Kidney epithelial cell (primary cell): ENCODE results near the gene VPS13A. TPM values are rescaled to one million over a fixed set of nuclear protein-coding genes. Genes with fewer than 3 reads are reported as not detected.
A peak's percentile ranks its signal among the peaks of the same experiment; 100 is the strongest.

ENCODE experiments used
- DNase-seq: peaks from one replicate; pipeline ENCODE4 v3.0.0-alpha.2; 2010; ENCODE audit warnings: low read depth
- H3K27me3 ChIP-seq: 2 replicates; pipeline ENCODE4 v1.6.0; 2011; ENCODE audit warnings: low read length; ENCODE audit not compliant: control insufficient read depth, insufficient read depth
- H3K36me3 ChIP-seq: 2 replicates; pipeline ENCODE4 v1.5.1; 2011; ENCODE audit warnings: low read length; ENCODE audit not compliant: control insufficient read depth, insufficient read depth
- H3K4me3 ChIP-seq: 2 replicates; pipeline ENCODE4 v1.5.1; 2011; ENCODE audit warnings: low read depth, mild to moderate bottlenecking, control low read depth, low read length
- total RNA-seq: library from RNA; depleted of rRNA; stranded (reverse); fragments of >200 nt; gene quantifications from 2 replicates; pipeline ENCODE4 v1.2.3, GENCODE V29; 2015
- TF ChIP-seq, protein P1 (sequence below): IDR thresholded peaks from 2 replicates; pipeline ENCODE4 v1.5.1; 2011; ENCODE audit warnings: mild to moderate bottlenecking, moderate library complexity, low read length, control low read depth, inconsistent platforms; ENCODE audit not compliant: insufficient read depth, poor library complexity, severe bottlenecking

Gene VPS13A
- total RNA-seq, 1 donor from 2014 or later = 16.3 TPM

DNA sequence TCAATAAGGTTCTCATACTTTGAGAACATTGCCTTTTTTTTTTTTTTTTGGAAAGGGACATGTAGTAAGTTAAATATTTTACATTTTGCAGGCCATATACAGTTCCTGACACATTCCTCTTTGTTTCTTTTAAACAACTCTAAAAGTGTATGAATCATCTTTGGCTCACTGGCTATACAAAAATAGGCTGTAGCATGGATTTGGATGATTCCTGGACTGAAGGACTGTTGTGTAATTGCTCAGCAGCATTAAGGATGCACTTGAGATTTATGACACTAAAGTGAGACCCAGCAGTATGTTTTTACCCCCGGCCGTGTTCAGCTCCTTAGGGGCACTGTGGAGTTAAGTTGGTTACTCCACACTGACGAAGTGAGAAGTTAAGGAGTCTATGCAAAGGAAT, 41.3 kb downstream of the VPS13A start:
- Histone ChIP-seq H3K27me3 (no peaks in the 10 kb centered on the region), H3K36me3 (no peaks in the 10 kb centered on the region), H3K4me3 (no peak overlapping the region)
- TF ChIP-seq, protein P1, sequence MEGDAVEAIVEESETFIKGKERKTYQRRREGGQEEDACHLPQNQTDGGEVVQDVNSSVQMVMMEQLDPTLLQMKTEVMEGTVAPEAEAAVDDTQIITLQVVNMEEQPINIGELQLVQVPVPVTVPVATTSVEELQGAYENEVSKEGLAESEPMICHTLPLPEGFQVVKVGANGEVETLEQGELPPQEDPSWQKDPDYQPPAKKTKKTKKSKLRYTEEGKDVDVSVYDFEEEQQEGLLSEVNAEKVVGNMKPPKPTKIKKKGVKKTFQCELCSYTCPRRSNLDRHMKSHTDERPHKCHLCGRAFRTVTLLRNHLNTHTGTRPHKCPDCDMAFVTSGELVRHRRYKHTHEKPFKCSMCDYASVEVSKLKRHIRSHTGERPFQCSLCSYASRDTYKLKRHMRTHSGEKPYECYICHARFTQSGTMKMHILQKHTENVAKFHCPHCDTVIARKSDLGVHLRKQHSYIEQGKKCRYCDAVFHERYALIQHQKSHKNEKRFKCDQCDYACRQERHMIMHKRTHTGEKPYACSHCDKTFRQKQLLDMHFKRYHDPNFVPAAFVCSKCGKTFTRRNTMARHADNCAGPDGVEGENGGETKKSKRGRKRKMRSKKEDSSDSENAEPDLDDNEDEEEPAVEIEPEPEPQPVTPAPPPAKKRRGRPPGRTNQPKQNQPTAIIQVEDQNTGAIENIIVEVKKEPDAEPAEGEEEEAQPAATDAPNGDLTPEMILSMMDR = no peak
- peak; percentile 9 for DNase-seq

DNA sequence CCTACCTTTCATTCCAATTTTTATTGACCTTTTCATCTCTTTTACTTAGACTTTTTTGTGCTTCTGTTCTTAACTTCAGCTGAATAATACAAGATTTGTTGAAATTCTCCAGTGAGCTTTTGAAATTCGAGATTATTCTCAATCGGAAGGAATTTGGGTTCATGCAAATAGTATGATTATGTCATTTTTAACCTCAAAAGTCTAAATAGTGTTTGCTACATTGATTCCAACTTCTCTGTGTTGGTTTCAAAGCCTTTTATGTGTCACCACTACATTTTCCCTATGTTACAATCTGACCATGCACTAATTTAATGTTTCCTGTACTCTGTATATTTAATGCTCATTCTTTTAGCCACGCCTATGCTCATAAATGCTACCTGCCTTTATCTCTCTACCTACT, 44.1 kb downstream of the VPS13A start:
- Histone ChIP-seq H3K36me3 (peaks cover 2% of the 10 kb centered on the region), H3K4me3 (no peak overlapping the region), H3K27me3 (no peaks in the 10 kb centered on the region)
- DNase-seq = no peak
- TF ChIP-seq, protein P1 = no peak

DNA sequence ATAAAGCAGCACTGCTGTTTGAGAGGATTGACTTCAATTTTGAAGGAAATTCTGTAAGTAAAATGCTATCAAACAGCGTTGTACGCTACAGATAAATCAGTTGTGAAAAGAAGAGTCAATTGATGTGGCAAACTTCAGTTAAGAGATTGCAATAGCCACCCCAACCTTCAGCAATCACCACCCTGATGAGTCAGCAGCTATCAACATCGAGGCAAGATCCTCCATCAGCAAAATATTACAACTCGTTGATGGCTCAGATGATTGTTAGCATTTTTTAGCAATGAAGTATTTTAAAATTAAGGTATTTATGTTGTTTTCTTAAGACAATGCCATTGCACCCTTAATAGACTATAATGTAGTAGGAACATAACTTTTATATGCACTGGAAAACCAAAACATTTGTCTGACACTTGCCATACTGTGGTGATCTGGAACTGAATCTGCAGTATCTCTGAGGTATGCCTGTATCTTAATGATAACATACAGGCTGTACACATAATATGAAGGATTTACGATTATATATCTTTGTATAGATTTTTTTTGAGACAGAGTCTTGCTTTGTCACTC, 47.5 kb downstream of the VPS13A start:
- TF ChIP-seq, protein P1 = no peak
- Histone ChIP-seq H3K4me3 (no peak overlapping the region), H3K27me3 (no peaks in the 10 kb centered on the region), H3K36me3 (peaks cover 2% of the 10 kb centered on the region)
- DNase-seq = no peak

DNA sequence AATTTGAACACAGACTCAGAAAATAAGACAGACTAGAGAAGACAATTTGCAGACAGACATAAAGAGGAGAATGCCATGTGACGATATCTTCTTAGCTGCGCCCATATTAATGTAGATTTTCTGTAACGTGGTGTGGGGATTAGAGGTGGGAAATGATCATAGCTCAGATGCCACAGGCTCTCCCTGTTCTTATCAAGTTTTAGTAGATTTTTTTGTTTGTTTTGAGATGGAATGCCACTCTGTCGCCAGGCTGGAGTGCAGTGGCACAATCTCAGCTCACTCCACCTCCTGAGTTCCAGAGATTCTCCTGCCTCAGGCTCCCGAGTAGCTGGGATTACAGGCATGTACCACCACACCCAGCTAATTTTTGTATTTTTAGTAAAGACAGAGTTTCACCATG, 59.4 kb downstream of the VPS13A start:
- TF ChIP-seq, protein P1 = no peak
- Histone ChIP-seq H3K4me3 (no peak overlapping the region), H3K27me3 (no peaks in the 10 kb centered on the region), H3K36me3 (no peaks in the 10 kb centered on the region)
- no peak for DNase-seq

DNA sequence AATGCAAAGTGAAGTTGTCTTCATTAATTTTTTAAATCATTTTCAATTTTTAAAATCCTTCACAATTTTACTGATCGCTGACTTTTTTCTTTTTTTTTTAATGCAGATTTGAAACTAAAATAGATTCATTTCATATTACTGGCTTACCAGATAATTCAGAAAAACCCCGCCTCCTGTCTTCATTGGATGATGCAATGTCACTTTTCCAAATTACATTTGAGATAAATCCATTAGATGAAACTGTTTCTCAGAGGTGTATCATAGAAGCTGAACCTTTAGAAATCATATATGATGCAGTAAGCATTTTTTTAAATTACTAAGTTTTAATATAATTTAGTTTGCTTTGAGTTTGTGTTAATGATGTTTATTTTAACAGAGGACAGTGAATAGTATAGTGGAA, 60.6 kb downstream of the VPS13A start:
- Histone ChIP-seq H3K4me3 (no peak overlapping the region), H3K36me3 (no peaks in the 10 kb centered on the region), H3K27me3 (no peaks in the 10 kb centered on the region)
- TF ChIP-seq, protein P1 = no peak
- DNase-seq = no peak

DNA sequence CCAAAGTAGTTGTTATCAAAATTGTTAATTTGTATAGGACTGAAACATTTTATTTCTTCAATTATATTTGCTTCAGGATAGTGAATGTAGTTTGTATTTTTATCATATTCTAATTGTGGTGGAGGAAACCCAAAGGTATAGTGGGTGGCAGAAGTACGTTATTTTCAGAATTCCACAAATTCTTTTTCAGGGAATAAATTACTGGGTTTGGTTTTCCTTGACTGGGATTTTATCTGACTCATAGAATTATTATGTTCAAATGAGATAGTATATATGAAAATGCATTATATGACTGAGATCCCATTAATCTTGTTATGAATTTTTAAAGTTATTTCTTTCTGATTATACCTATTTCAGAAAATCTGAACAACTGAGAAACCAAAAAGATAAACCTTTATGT, 73.7 kb downstream of the VPS13A start:
- H3K4me3 ChIP-seq = no peak overlapping the region
- H3K36me3 ChIP-seq = no peaks in the 10 kb centered on the region
- H3K27me3 ChIP-seq = no peaks in the 10 kb centered on the region
- TF ChIP-seq, protein P1 = no peak
- no peak for DNase-seq
